HUES6 (cell line): ENCODE data around the gene CP.

Experiments
- H3K27ac ChIP-seq: 2 replicates; pipeline ENCODE4 v1.7.0; 2013; ENCODE audit warnings: low read depth, mild to moderate bottlenecking, low read length, inconsistent platforms
- H3K27me3 ChIP-seq: 2 replicates; pipeline ENCODE4 v1.6.1; 2013; ENCODE audit warnings: low read length; ENCODE audit not compliant: control insufficient read depth, insufficient read depth
- H3K36me3 ChIP-seq: 2 replicates; pipeline ENCODE4 v1.6.1; 2013; ENCODE audit warnings: low read length; ENCODE audit not compliant: control insufficient read depth, insufficient read depth
- H3K4me1 ChIP-seq: 2 replicates; pipeline ENCODE4 v1.6.1; 2013; ENCODE audit warnings: low read length; ENCODE audit not compliant: control insufficient read depth, insufficient read depth
- H3K4me3 ChIP-seq: 2 replicates; pipeline ENCODE4 v1.5.1; 2013; ENCODE audit warnings: low read depth, low read length
- H3K9ac ChIP-seq: one replicate; pipeline ENCODE4 v1.6.1; 2013; ENCODE audit warnings: mild to moderate bottlenecking, low read length
- H3K9me3 ChIP-seq: 2 replicates; pipeline ENCODE4 v1.6.1; 2013; ENCODE audit warnings: low read depth, low read length; ENCODE audit not compliant: control insufficient read depth, insufficient read depth

Gene CP

DNA sequence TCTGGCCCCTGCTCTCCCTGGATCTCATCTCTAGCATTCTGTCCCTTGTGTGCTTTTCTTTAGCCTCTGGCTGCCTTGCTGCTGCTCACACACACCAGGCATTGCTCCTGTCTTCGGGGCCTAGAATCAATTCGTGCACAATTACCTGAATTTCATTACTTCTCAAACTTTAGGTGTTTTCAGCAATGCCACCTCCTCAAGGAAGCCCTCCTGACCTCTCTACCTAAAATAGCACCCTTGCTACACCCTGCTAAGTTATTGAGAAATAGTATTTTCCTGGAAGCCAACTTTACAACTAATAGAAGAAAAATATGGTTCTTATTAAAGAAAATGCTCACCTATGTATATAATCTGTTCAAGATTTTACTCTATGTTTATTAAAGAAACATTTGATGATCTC, 40.4 kb downstream of the CP start:
- H3K4me3 ChIP-seq = no peak overlapping the region
- peaks cover 12% of the 10 kb centered on the region for H3K9me3 ChIP-seq
- H3K9ac ChIP-seq = no peak overlapping the region
- no peaks in the 10 kb centered on the region for H3K27me3 ChIP-seq
- H3K4me1 ChIP-seq = peaks cover 9% of the 10 kb centered on the region; the same call in 1 of the 2 replicates
- H3K36me3 ChIP-seq = peaks cover 26% of the 10 kb centered on the region
- H3K27ac ChIP-seq = no peak overlapping the region

GRCh38 chr3:149180057-149180573, 41.5 kb downstream of the CP start:
- no peak overlapping the region for H3K4me3 ChIP-seq
- no peak overlapping the region for H3K9ac ChIP-seq
- H3K27ac ChIP-seq = no peak overlapping the region

GRCh38 chr3:149179220-149179619, 42.4 kb downstream of the CP start:
- Histone ChIP-seq H3K9me3 (peaks cover 9% of the 10 kb centered on the region), H3K4me3 (no peak overlapping the region), H3K27ac (no peak overlapping the region), H3K27me3 (no peaks in the 10 kb centered on the region), H3K4me1 (no peaks in the 10 kb centered on the region), H3K9ac (no peak overlapping the region), H3K36me3 (peaks cover 38% of the 10 kb centered on the region)

More at GRCh38 chr3:149180057-149180573, 41.5 kb downstream of the CP start:
- peaks cover 31% of the 10 kb centered on the region for H3K36me3 ChIP-seq
- H3K9me3 ChIP-seq = peaks cover 9% of the 10 kb centered on the region
- no peaks in the 10 kb centered on the region for H3K27me3 ChIP-seq
- H3K4me1 ChIP-seq = peaks cover under 1% of the 10 kb centered on the region; the same call in 1 of the 2 replicates

- Histone ChIP-seq H3K27ac (no peak overlapping the region), H3K27me3 (no peaks in the 10 kb centered on the region), H3K36me3 (peaks cover 54% of the 10 kb centered on the region), H3K4me3 (no peak overlapping the region), H3K4me1 (no peaks in the 10 kb centered on the region), H3K9me3 (peaks cover 9% of the 10 kb centered on the region), H3K9ac (no peak overlapping the region)
Measured at GRCh38 chr3:149177122-149177521, 44.5 kb downstream of the CP start.

DNA sequence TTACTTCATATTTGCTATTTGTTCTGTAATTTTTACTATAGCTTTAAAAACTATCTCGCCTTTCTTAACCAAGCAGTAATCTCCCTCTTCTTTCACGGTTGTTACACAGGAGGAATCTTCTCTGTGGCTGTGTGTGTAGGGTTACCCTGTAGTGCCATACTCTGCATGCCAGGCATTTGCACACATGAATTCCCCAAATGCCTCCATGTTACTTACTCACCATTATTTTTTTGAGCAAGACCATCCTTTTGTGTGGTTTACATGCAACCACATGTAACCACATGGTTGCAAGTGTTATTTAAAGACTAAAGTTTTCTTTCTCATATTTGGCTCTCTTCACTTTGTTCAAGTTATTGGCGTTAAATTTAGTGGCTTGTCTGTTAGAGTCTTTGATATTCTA, 46.7 kb downstream of the CP start:
- H3K9ac ChIP-seq = no peak overlapping the region
- H3K27me3 ChIP-seq = no peaks in the 10 kb centered on the region
- peaks cover 68% of the 10 kb centered on the region for H3K36me3 ChIP-seq
- H3K4me1 ChIP-seq = no peaks in the 10 kb centered on the region
- peaks cover 9% of the 10 kb centered on the region for H3K9me3 ChIP-seq
- H3K27ac ChIP-seq = no peak overlapping the region
- H3K4me3 ChIP-seq = no peak overlapping the region

- H3K4me1 ChIP-seq = no peaks in the 10 kb centered on the region
- no peak overlapping the region for H3K27ac ChIP-seq
- no peak overlapping the region for H3K9ac ChIP-seq
- peaks cover 84% of the 10 kb centered on the region for H3K36me3 ChIP-seq
- no peak overlapping the region for H3K4me3 ChIP-seq
- no peaks in the 10 kb centered on the region for H3K9me3 ChIP-seq
- no peaks in the 10 kb centered on the region for H3K27me3 ChIP-seq
Measured at GRCh38 chr3:149170672-149171071, 51.0 kb downstream of the CP start.

- Histone ChIP-seq H3K9me3 (no peaks in the 10 kb centered on the region), H3K4me1 (no peaks in the 10 kb centered on the region), H3K9ac (no peak overlapping the region), H3K27ac (no peak overlapping the region), H3K4me3 (no peak overlapping the region), H3K36me3 (peaks cover 91% of the 10 kb centered on the region), H3K27me3 (no peaks in the 10 kb centered on the region)
Measured at GRCh38 chr3:149167898-149168297, 53.7 kb downstream of the CP start.

DNA sequence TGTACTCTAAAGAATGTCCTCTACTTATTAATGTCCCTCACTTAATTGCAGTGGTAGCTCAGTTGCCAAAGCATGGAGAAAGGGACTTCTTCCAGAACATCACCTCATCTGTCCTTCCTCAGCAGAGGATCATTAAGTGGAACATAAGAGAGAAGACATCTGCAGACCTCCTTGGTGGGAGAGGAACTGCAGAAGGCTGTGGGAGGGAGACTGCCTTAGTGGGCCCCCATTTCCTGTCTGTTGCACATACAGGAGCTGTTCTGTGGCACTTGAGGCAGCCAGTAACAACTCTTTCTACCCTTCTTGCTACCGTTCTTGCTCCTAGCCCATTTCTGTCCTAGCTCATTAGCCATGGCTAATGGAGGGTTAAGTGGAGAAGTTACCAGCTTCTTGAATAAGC, 58.6 kb downstream of the CP start:
- no peak overlapping the region for H3K4me3 ChIP-seq
- H3K27me3 ChIP-seq = no peaks in the 10 kb centered on the region
- H3K9ac ChIP-seq = no peak overlapping the region
- peaks cover 91% of the 10 kb centered on the region for H3K36me3 ChIP-seq
- H3K27ac ChIP-seq = no peak overlapping the region
- no peaks in the 10 kb centered on the region for H3K9me3 ChIP-seq
- H3K4me1 ChIP-seq = no peaks in the 10 kb centered on the region

- H3K4me3 ChIP-seq = no peak overlapping the region
- peaks cover 91% of the 10 kb centered on the region for H3K36me3 ChIP-seq
- no peak overlapping the region for H3K9ac ChIP-seq
- H3K27ac ChIP-seq = no peak overlapping the region
- H3K9me3 ChIP-seq = no peaks in the 10 kb centered on the region
- H3K27me3 ChIP-seq = no peaks in the 10 kb centered on the region
- no peaks in the 10 kb centered on the region for H3K4me1 ChIP-seq
Measured at GRCh38 chr3:149162007-149162406, 59.6 kb downstream of the CP start.

DNA sequence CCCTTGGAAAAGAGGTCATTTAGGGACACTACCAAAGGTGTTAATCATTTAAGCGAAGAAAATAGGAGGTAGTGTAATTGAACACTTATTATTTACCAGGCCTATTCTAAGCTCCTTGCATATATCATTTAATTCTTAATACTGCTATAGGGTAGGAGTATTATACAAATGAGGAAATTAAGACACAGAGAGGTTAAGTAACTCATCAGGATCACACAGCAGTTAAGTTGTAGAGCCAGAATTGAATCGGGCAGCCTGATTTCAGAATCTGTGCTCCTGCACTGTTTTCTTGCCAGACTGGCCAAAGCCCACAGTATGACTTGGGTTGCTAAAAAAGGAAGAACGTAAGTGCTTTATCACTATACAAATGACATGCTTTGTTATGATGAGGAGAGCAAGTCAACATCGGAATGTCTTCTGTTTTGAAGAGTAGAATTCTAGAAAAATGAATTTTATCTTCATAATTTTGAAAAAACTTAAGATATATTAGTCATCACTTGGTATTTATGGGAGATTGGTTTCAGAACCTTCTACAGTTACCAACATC, 60.8 kb downstream of the CP start:
- no peaks in the 10 kb centered on the region for H3K27me3 ChIP-seq
- H3K9ac ChIP-seq = no peak overlapping the region
- no peak overlapping the region for H3K4me3 ChIP-seq
- H3K4me1 ChIP-seq = no peaks in the 10 kb centered on the region
- no peaks in the 10 kb centered on the region for H3K9me3 ChIP-seq
- no peak overlapping the region for H3K27ac ChIP-seq
- peaks cover 92% of the 10 kb centered on the region for H3K36me3 ChIP-seq

GRCh38 chr3:149153402-149153801, 68.2 kb downstream of the CP start:
- no peaks in the 10 kb centered on the region for H3K9me3 ChIP-seq
- no peak overlapping the region for H3K9ac ChIP-seq
- peaks cover 85% of the 10 kb centered on the region for H3K36me3 ChIP-seq
- H3K27me3 ChIP-seq = no peaks in the 10 kb centered on the region
- H3K4me3 ChIP-seq = no peak overlapping the region
- H3K4me1 ChIP-seq = peaks cover 16% of the 10 kb centered on the region; the same call in 1 of the 2 replicates
- no peak overlapping the region for H3K27ac ChIP-seq
